MM.1S (cell line): ENCODE data around the gene PLCG2.

Experiments
- CTCF ChIP-seq: fragments of 300-600 bp; sonication (generic); IDR thresholded peaks from 2 replicates; pipeline ENCODE4 v1.5.1; 2016; ENCODE audit warnings: antibody characterized with exemption, low read length, mixed read lengths
- EZH2 ChIP-seq: fragments of 300-600 bp; sonication (generic); optimal IDR thresholded peaks from 2 replicates; pipeline ENCODE3; 2017; ENCODE audit warnings: low read depth, mild to moderate bottlenecking, antibody characterized with exemption, low read length, mixed read lengths

- no peak for TF ChIP-seq CTCF
- TF ChIP-seq EZH2: no peak
Measured at GRCh38 chr16:81838794-81839193, 59.7 kb downstream of the PLCG2 start.
